H1 (cell line): ENCODE data around the gene LAG3. TPM values are rescaled to one million over a fixed set of nuclear protein-coding genes. Genes with fewer than 3 reads are reported as not detected.

Experiments used
- BACH1 ChIP-seq: IDR thresholded peaks from 2 replicates; pipeline ENCODE4 v1.6.1; 2012; ENCODE audit warnings: low read length, improper control_type of control experiment
- CBX8 ChIP-seq: fragments of 300-800, 300-1000 bp; sonication (generic); IDR thresholded peaks from 2 replicates; pipeline ENCODE4 v1.7.1; 2016; ENCODE audit warnings: low read depth, low read length, borderline replicate concordance
- CTBP2 ChIP-seq: IDR thresholded peaks from 2 replicates; pipeline ENCODE4 v1.7.0; 2011; ENCODE audit warnings: borderline replicate concordance, mild to moderate bottlenecking, moderate library complexity, mixed read lengths, low read length; ENCODE audit not compliant: insufficient read depth, insufficient read length
- E2F6 ChIP-seq: IDR thresholded peaks from 2 replicates; pipeline ENCODE4 v1.6.1; 2012; ENCODE audit warnings: inconsistent platforms
- JUN ChIP-seq: IDR thresholded peaks from 2 replicates; pipeline ENCODE4 v1.6.1; 2011; ENCODE audit warnings: low read depth, mild to moderate bottlenecking, improper control_type of control experiment, low read length
- SP1 ChIP-seq: IDR thresholded peaks from 2 replicates; pipeline ENCODE4 v1.6.1; 2011; ENCODE audit warnings: low read depth, low read length
- TAF1 ChIP-seq: IDR thresholded peaks from 2 replicates; pipeline ENCODE4 v1.6.1; 2011; ENCODE audit warnings: mild to moderate bottlenecking, low read depth, low read length
- polyA plus RNA-seq, 7 experiments: library from polyadenylated mRNA; depleted of rRNA in 3 of 7; stranded (reverse) in 5 of 7; unstranded in 2 of 7; fragments of >200 nt in 5 of 7; fragments of 200-250 nt in 2 of 7; gene quantifications; 1 replicate in 5 of 7; 2 replicates in 1 of 7; 4 replicates in 1 of 7; pipeline versions ENCODE4 v1.2.1 to v1.2.3, GENCODE V29; 2011 to 2013; ENCODE audit warnings: missing spikeins in 2 of 7, mixed read lengths in 2 of 7
- total RNA-seq: library from RNA; stranded (reverse); fragmentation: NEBNext Ultra II Directional; extraction: Animal tissue kit (Norgen Biotek cat#: 25700); gene quantifications from 2 replicates; pipeline ENCODE4 v1.2.1, GENCODE V29; 2021

Gene LAG3
- total and polyA plus RNA-seq, 2 of the 8 experiments (the other 6 are each of a cell fraction or from before 2014, with no cell fraction given), result 1.1 to 3.1 TPM

- TF ChIP-seq CBX8 (no peak), JUN (no peak), TAF1 (no peak), CTBP2 (no peak), BACH1 (no peak), E2F6 (no peak), SP1 (no peak)
Observed at GRCh38 chr12:6826125-6826733, 53.9 kb downstream of the LAG3 start (continued).
